CD4-positive, alpha-beta T cell treated with Interleukin-4 for 4 hours (primary cell): ENCODE data around the gene ATG4B.
A peak's percentile ranks its signal among the peaks of the same experiment; 100 is the strongest.

Experiments
- DNase-seq: peaks from one replicate; pipeline ENCODE4 v3.0.0-alpha.2; 2020

ATG4B gene

DNA sequence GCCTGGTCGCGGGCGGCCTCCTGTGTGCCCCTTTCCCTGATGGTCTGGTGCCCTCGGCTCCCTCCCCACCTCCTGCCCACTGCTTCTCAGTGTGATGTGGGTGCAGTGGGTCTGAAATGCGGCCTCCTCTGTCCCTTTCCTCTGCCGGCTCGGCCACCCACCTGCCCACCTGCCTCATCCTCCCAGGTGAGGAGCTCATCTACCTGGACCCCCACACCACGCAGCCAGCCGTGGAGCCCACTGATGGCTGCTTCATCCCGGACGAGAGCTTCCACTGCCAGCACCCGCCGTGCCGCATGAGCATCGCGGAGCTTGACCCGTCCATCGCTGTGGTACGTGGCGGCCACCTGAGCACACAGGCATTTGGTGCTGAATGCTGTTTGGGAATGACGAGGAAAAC lies 30.9 kb downstream of the ATG4B start:
- no peak for DNase-seq

DNA sequence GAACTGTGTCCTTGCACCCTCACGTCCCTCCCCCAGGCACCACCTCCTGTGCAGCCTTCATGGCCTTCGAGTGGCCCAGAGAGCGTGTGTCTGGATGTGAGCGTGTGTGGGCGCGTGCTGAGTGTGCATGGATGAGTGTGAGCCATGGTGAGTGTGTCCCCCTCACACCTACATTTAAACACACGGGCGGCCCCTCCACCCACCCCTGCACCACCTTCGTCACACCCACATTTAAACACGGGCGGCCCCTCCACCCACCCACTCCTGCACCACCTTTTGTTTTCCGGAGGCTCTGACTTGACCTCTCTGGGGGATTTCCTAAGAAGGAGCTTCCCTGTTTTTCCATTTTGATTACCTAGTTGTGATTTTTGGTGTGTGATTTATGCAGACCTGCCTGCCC lies 31.3 kb downstream of the ATG4B start:
- DNase-seq = no peak

DNA sequence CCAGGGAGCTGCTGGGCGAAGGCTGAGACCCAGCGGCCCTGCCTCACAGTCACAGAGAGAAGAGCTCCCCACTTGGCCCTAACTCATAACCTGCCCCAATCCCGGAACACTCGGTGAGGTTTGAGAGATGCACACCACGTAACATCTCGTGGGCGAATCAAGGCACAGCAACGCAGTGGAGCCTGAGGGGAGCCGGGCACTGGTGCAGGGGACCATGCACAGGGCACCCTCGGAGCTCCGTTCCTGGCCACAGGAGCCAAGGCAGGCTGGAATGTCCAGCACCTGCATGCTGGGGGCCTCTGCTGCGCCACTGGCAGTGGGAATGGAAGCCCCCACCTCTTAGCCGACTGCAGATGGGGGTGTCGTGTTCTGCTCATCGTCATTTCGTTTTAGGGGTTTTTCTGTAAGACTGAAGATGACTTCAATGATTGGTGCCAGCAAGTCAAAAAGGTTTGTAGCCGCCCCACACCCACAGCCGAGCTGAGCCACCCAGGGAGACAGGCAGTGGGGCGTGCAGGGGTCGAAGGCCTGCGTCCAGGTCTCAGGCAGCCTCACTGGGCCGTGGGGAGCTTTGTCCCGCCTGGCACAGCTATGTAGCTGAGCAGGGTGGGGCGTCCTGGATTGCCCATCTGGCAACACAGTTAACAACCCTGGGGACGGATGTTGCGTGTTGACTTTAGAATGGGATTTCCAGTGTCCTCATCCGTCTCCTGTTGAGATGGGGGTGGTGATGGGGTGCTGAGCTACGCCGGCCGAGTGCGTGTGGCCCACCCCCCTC lies 33.0 kb downstream of the ATG4B start:
- no peak for DNase-seq

DNA sequence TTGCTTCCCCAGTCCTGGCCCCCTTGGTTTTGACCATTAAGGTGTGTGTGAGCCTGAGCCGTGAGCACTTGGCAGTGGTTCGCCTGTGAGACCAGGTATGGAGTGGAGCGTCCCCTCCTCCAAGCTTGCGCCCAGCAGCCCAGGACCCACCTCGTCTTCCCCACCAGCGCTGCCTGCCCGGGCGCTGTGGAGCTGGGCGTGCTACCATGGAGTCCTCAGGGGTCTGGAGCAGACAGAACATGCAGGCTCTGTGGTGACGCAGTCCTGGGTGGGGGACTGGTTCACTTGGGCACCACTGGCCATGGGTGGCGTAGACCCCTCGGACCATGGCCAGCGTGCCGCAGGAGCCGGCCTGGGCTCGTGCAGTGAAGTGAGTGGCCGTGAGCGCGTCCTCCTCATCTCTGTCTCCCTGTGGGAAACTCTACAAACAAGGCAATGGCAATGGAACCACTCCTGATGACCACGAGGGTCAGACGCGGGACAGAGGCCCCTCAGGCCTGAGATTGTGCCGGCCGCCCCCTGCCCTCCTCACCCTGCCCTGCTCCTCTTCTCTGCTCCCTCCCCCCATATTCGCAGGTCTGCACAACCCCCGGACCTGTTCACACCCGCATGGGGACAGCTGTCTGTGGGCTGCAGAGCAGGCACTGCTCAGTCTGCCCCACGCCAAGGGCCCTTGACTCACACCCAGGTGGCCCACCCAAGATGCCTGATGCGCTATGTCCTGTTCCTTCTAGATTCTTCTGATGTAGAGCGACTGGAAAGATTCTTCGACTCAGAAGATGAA lies 34.2 kb downstream of the ATG4B start:
- DNase-seq = no peak

GRCh38 chr2:241672243-241673188 lies 35.0 kb downstream of the ATG4B start:
- no peak for DNase-seq

DNA sequence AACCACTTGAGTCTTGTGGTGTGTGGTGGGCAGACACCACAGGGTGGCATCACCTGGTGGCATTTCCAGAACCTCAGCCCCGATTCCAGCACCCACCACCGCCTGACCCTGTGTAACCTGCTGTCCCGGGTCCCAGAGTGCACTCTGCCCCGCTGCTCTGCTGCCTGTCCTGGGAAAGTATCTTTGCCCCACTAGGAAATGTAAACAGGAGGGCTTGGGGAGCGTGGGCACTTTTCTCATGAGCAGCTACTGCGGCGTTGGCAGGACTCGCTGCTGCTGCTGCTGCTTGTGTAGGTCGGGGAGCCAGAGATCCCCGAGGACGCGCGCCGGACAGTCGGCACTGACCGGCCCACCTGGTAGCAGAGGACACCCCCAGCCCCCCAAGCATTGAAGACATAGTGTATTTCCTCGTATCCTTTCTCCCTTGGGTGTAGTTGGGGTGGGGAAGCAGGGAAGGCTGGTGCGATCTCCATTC lies 35.7 kb downstream of the ATG4B start:
- no peak for DNase-seq

DNA sequence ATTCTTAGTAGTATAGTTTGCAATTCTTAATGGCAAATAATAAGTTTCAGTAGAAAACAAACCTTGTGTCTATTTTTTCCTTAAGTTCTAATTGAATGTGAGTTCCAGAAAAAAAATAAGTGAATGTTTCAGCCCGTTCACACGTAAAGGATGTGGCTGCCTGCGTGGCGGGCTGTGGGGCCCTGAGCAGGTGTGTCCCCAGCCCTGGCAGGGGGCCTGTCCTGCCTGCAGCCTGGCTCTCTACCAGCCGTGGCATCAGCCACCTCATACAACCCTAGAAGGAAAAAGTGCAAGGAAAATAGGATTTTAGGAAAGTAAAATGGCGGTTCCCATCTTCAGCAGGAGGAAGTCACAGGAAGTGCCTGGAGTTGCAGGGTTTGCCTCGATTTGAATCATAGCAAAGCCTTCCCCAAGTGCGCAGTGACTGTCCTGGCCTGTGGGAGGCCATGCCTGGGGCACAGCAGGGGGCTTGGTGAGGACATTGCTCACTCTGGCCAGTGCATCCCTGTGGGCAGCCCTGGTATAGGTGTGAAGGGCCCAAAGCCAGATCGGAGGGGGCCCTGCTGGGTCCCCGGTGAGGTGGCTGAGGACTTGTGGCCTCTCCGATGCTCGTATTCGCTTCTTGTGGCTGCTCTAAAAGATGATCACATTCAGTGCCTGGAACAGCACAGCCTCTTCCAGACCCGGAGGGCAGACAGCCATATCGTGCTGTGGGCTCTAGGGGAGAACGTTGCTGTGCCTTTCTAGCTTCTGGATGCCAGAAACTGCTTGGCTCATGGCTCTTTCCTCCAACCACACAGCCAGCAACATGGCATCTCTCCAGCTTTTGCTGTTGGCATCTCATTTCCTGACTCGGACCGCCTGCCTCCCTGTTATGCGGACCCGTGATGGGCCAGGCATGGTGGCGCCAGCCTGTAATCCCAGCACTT lies 36.6 kb downstream of the ATG4B start:
- DNase-seq = no peak

- no peak for DNase-seq
Measured at GRCh38 chr2:241675885-241676284, 38.4 kb downstream of the ATG4B start.

DNA sequence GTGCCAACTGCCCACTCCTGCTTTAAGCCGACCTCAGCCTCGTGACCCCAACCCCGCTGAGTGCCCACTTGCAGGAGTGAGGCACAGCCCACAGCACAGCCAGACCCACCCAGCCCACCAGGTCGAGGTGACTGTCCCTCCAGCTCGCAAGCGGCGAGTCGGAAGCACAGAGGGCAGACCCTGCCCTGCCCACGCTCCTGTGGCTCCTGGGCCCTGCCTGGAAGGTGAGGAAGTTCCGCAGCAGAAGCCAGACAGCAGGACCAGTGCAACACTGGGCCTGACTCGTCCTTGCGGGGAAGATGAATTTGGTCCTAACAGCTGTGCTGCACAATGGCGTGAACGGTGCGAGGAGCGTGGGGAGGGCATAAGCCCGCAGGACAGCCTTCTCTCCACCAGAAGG lies 39.2 kb downstream of the ATG4B start:
- DNase-seq = no peak

DNA sequence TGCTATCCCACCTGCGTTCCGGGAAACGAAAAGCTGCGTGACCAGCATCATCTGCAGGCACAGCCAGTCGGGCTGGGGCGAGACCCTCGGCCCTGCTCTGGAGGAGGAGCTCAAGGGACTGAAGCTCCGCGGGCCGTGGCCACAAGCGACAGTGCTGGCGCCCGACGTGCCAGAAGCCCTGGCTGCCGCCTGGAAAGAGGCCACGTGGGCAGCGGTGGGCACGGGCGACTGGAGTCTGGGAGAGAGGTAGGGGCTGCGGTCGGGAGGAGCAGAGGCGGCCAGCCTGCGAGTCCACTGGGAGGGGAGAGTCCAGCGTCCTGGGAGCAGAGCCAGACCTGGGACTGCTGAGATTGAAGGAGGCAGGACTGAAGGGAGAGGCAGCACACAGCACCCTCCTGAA lies 39.9 kb downstream of the ATG4B start:
- DNase-seq = no peak

- DNase-seq = no peak
Measured at GRCh38 chr2:241678307-241678706, 40.8 kb downstream of the ATG4B start.

GRCh38 chr2:241678784-241679540 lies 41.5 kb downstream of the ATG4B start:
- no peak for DNase-seq

DNA sequence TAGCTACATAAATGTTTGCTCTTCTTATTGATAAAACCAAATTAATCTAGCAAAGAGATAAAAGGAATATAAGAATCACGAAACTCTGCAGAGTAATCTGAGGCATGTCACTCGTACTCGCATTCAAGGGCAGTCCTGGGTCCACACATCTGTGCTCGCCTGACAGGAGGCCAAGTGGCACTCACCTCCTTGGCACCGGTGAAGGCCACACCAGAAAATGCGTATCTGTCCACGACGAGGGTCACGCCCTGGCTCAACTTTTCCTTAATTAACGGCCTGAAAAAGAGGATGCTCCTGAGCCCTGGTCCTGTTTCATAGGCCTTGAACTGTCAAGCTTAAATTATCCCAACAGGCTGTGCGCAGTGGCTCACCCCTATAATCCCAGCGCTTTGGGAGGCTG lies 42.6 kb downstream of the ATG4B start:
- no peak for DNase-seq

DNA sequence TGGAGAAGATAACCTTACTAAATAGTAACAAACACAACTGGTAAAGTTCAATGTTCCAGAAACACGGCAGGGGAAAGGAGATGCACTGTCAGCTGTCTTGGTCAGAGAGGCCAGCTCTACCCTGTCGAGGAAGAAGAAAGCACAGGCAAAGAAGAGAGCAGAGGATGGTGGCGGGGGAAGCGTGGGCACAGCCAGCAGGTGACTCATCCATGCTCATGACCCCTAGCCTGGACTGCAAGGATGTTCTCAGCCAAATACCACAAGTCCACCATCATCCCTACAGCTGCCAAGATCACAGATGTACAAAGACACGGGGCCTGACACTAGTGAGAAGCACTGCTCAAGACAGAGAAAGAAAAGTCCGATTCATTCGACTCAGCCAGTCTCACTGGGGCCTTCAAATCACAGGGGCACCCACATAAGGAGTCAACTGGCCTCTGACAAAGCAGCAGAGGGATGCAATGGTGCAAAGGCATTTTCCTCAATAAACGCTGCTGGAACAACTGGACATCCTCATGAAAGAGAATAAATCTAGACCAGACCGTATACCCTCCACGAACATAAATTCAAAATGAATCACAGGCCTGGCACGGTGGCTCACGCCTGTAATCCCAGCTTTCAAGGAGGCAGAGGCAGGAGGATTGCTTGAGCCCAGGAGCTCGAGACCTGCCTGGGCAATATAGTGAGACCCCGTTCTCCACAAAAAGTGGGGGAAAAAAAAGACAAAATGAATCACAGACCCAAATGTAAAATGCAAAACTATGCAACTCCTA lies 43.5 kb downstream of the ATG4B start:
- no peak for DNase-seq

DNA sequence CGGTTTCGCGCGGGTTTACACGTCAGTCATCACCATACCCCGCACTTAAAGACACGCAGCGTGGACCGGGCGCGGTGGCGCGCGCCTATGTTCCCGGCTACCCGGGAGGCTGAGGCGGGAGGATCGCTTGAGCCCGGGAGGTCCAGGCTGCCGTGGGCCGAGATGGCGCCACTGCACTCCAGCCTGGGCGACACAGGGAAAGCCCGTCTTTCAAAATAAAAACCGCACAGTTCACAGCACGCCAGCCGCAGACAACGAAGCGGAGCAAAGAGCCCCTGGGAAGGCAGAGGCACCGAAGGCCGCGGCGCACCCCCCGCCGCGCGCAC lies 48.8 kb downstream of the ATG4B start:
- no peak for DNase-seq

- DNase-seq = peak; percentile 95
Measured at GRCh38 chr2:241686650-241687425, 49.3 kb downstream of the ATG4B start, which contains the start of gene DTYMK. DTYMK (minus strand) TSS chr2:241686815; CDS start chr2:241686783, 32 bp downstream.

DNA sequence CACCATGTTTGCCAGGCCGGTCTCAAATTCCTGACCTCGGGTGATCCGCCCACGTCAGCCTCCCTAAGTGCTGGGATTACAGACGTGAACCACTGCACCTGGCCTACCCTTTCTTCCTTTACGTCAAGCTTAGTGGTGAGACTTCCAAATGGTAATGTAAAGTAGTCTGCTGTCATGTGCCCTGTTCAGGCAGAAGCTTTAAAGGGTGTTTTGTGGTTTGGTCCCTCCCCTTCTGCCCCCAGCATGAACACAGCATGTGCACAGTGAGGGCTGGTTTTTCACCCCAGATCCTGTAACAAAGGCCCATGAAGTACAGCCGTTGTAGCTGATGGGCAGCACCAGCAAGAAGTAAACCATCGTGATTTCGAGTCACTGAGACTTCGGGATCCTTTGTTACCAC lies 51.8 kb downstream of the ATG4B start:
- no peak for DNase-seq

DNA sequence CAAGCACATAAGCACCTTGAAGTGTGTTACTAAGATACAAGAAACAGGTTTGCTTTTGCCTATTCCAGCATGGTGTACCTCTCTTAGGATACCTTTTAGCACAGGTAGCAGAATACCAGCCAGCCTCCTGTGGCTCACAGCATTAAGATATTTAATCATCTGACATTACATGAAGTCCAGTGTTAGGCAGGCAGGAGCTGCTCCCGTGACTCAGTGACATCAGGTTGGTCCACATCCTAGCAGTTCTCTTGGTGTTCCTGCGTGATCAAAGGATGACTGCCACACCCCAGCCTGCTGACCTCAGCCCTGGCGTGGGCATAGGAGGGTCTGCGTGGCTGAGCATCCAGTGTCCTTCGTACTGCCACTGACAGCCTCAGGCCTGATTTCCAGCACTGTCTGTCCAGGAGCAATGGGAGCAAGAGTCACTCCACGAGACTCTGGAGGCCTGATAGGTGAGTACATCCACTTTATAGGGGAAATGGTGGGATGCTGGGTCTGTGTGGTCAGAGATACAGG lies 52.8 kb downstream of the ATG4B start:
- DNase-seq = no peak

DNA sequence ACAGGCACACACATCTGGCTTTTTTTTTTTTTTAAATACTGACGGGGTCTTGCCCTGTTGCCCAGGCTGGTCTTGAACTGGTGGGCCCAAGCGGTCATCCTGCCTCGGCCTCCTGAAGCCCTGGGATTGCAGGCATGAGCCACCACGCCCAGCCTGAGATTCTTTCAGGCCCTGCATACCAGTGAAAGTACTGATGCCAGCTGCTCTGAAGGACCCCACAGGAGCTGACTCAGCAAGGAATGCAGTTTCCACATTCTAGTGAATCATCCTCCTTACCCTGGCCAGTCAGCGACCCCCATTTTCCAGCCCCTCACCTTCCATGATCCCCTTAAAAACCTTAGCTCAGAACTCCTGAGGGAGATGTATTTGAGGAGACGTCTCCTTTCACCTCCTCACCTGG lies 55.0 kb downstream of the ATG4B start:
- no peak for DNase-seq
